ENCODE results near the gene RHOB.

DNA sequence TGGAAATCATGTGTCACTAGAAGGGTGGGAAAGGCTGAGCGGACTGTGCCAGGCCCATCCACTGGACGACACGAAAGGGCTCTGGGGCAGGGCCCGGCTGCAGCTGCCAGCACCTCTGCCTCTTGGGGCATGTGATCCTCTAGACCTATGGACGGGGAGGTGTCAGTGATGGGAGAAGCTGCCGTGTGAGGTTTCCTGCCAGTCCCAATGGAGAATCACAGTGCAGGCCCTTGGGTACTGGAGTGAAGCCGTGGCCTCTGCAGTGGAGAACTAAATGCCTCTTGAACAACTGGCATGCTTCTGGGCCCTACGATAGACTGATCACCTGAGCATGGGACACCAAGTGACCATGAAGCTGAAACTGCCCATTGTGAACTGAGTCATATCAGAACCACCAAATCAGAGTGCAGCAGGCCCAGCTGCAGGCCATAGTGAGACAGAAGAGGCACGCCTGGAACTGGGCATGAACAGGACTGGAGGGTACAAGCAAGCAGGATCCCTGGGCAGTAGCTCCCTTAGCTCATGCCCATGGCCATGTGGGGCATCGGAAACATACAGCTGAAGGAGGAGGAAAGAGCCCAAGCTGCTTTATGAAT is 18.8 kb upstream of the RHOB start:
- TF ChIP-seq, protein P1, sequence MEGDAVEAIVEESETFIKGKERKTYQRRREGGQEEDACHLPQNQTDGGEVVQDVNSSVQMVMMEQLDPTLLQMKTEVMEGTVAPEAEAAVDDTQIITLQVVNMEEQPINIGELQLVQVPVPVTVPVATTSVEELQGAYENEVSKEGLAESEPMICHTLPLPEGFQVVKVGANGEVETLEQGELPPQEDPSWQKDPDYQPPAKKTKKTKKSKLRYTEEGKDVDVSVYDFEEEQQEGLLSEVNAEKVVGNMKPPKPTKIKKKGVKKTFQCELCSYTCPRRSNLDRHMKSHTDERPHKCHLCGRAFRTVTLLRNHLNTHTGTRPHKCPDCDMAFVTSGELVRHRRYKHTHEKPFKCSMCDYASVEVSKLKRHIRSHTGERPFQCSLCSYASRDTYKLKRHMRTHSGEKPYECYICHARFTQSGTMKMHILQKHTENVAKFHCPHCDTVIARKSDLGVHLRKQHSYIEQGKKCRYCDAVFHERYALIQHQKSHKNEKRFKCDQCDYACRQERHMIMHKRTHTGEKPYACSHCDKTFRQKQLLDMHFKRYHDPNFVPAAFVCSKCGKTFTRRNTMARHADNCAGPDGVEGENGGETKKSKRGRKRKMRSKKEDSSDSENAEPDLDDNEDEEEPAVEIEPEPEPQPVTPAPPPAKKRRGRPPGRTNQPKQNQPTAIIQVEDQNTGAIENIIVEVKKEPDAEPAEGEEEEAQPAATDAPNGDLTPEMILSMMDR (IDR thresholded peaks at IDR 0.05): no peak
- no peak for TF ChIP-seq POLR2A (IDR thresholded peaks at IDR 0.05)
- no peak for TF ChIP-seq POLR2AphosphoS5 (IDR thresholded peaks at IDR 0.05)

Measured in prostate gland (tissue), 2 donors.